Neural crest cell (in vitro differentiated cells): ENCODE data around the gene PQBP1. TPM values are rescaled to one million over a fixed set of nuclear protein-coding genes. Genes with fewer than 3 reads are reported as not detected.

Experiments used
- DNase-seq: peaks from one replicate; pipeline ENCODE4 v3.0.0; 2021; ENCODE audit warnings: low read depth, mixed read lengths, low spot score
- H3K27ac Mint-ChIP-seq: one replicate; pipeline ENCODE4 v1.8.0; 2021; ENCODE audit warnings: mild to moderate bottlenecking, mixed read lengths; ENCODE audit not compliant: unreplicated experiment
- H3K27me3 Mint-ChIP-seq: 2 replicates; pipeline ENCODE4 v1.8.0; 2021; ENCODE audit warnings: low read depth, mild to moderate bottlenecking, mixed read lengths
- H3K36me3 Mint-ChIP-seq: 2 replicates; pipeline ENCODE4 v1.8.0; 2021; ENCODE audit warnings: low read depth, mild to moderate bottlenecking, mixed read lengths
- H3K4me1 Mint-ChIP-seq: 2 replicates; pipeline ENCODE4 v1.8.0; 2021; ENCODE audit warnings: mixed read lengths
- H3K4me3 Mint-ChIP-seq: one replicate; pipeline ENCODE4 v1.8.0; 2021; ENCODE audit warnings: mild to moderate bottlenecking, mixed read lengths
- H3K9me3 Mint-ChIP-seq: 2 replicates; pipeline ENCODE4 v1.8.0; 2021; ENCODE audit warnings: mixed read lengths
- total RNA-seq: library from RNA; stranded (reverse); gene quantifications from 2 replicates; pipeline ENCODE4 v1.2.1, GENCODE V29; 2021
- TF ChIP-seq, protein P1 (sequence below): fragments of 200-600 bp; sonication (generic); conservative IDR thresholded peaks from 2 replicates; pipeline ENCODE4 v1.5.0; 2021; ENCODE audit warnings: antibody characterized with exemption, mild to moderate bottlenecking

Gene PQBP1
- total RNA-seq, 1 donor from 2014 or later: 98.4 TPM

GRCh38 chrX:48909703-48910294 lies 12.1 kb downstream of the PQBP1 start:
- no peaks in the 10 kb centered on the region for H3K27me3 Mint-ChIP-seq
- peaks cover 20% of the 10 kb centered on the region for H3K4me1 Mint-ChIP-seq
- H3K27ac Mint-ChIP-seq: no peak overlapping the region
- peak overlapping the region; percentile 89 for H3K4me3 Mint-ChIP-seq
- TF ChIP-seq, protein P1, sequence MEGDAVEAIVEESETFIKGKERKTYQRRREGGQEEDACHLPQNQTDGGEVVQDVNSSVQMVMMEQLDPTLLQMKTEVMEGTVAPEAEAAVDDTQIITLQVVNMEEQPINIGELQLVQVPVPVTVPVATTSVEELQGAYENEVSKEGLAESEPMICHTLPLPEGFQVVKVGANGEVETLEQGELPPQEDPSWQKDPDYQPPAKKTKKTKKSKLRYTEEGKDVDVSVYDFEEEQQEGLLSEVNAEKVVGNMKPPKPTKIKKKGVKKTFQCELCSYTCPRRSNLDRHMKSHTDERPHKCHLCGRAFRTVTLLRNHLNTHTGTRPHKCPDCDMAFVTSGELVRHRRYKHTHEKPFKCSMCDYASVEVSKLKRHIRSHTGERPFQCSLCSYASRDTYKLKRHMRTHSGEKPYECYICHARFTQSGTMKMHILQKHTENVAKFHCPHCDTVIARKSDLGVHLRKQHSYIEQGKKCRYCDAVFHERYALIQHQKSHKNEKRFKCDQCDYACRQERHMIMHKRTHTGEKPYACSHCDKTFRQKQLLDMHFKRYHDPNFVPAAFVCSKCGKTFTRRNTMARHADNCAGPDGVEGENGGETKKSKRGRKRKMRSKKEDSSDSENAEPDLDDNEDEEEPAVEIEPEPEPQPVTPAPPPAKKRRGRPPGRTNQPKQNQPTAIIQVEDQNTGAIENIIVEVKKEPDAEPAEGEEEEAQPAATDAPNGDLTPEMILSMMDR: no peak
- H3K36me3 Mint-ChIP-seq: no peaks in the 10 kb centered on the region
- DNase-seq: no peak
- H3K9me3 Mint-ChIP-seq: no peaks in the 10 kb centered on the region

GRCh38 chrX:48910926-48911411 lies 13.2 kb downstream of the PQBP1 start:
- Mint-ChIP-seq H3K27me3 (no peaks in the 10 kb centered on the region), H3K36me3 (no peaks in the 10 kb centered on the region), H3K27ac (peak overlapping the region; percentile 96), H3K4me1 (peaks cover 20% of the 10 kb centered on the region), H3K4me3 (peak overlapping the region; percentile 89), H3K9me3 (no peaks in the 10 kb centered on the region)
- TF ChIP-seq, protein P1: no peak
- DNase-seq: no peak

- H3K4me3 Mint-ChIP-seq: peak within 1 kb of the TSS; percentile 89
- peaks cover 20% of the 10 kb centered on the region for H3K4me1 Mint-ChIP-seq
- DNase-seq: peak; percentile 48
- TF ChIP-seq, protein P1: no peak
- no peaks in the 10 kb centered on the region for H3K36me3 Mint-ChIP-seq
- H3K27ac Mint-ChIP-seq: peak within 1 kb of the TSS; percentile 96
- H3K27me3 Mint-ChIP-seq: no peaks in the 10 kb centered on the region
- no peaks in the 10 kb centered on the region for H3K9me3 Mint-ChIP-seq
These were observed 13.9 kb downstream of the PQBP1 start, which contains the start of gene SLC35A2 for GRCh38 chrX:48911412-48912182. TSS of gene SLC35A2 (minus strand) at chrX:48911646. CDS start at chrX:48911636, 10 bp downstream.

DNA sequence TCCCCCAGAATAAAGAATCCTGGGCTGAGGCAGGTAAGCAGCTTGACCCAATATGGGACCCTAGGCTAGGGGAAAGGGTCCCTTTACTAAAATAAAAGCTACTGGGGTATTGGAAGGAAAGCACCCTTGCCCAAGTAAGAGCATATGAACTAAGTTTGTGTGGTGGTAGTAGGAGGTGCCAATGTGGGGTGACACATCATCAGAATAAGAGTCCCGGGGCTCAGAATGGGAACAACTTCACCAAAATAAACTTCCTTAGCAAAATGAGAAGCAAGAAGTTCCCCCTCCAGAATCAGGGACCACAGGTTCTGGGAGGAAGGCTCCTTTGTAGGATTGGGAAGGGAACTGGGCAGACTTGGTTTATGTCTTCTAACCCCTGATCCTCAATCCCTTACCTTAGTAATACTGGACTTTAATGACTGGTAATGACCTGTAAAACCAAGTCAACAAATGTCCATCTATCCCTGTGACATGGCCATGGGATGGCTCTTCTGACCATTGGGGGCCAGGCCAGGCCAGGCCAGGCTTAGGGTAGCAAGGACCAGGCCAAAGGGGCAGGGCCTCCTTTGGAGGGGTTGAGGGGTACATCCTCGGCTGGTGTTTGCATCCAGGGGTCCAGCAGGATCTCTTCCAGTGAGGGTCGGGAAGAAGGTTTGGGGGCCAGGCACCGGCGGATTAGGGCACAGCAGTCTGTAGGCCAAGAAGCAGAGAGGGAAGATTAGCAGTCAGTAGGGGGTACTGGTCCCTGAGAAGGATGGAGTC lies 16.1 kb downstream of the PQBP1 start:
- no peaks in the 10 kb centered on the region for H3K9me3 Mint-ChIP-seq

More for the DNA sequence above, 16.1 kb downstream of the PQBP1 start:
- TF ChIP-seq, protein P1: no peak
- Mint-ChIP-seq H3K27ac (no peak overlapping the region), H3K4me1 (peaks cover 36% of the 10 kb centered on the region), H3K4me3 (peak overlapping the region; percentile 89), H3K36me3 (no peaks in the 10 kb centered on the region), H3K27me3 (no peaks in the 10 kb centered on the region)
- DNase-seq: no peak
